DOHH2 (cell line): ENCODE data around the gene TRA2B.
"Not testable (repeated sequence)": the region's sequence is repeated elsewhere in the genome, so short reads cannot be mapped to it uniquely, and the experiment has no call there.

Source experiments
- H3F3A ChIP-seq: fragments of 200-600 bp; sonication (generic), shearing (Covaris generic); 2 replicates; pipeline ENCODE4 v1.6.0; 2016; ENCODE audit warnings: antibody characterized with exemption, mild to moderate bottlenecking; ENCODE audit not compliant: control insufficient read depth, insufficient read depth
- H3K27ac ChIP-seq: fragments of 200-600 bp; sonication (generic); 2 replicates; pipeline ENCODE4 v1.5.1; 2014; ENCODE audit warnings: low read depth, mild to moderate bottlenecking, low read length, moderate library complexity
- H3K27me3 ChIP-seq: fragments of 200-600 bp; sonication (generic); 2 replicates; pipeline ENCODE4 v1.6.1; 2014; ENCODE audit warnings: mild to moderate bottlenecking, low read length, mixed read lengths; ENCODE audit not compliant: control insufficient read depth
- H3K36me3 ChIP-seq: fragments of 200-600 bp; sonication (generic); 2 replicates; pipeline ENCODE4 v1.6.1; 2014; ENCODE audit warnings: mild to moderate bottlenecking, low read length, moderate library complexity, mixed read lengths; ENCODE audit not compliant: control insufficient read depth
- H3K4me1 ChIP-seq: fragments of 200-600 bp; sonication (generic); 2 replicates; pipeline ENCODE4 v1.6.1; 2014; ENCODE audit warnings: mild to moderate bottlenecking, low read length, mixed read lengths; ENCODE audit not compliant: control insufficient read depth
- H3K4me2 ChIP-seq: fragments of 200-600 bp; sonication (generic); 2 replicates; pipeline ENCODE4 v1.6.0; 2014; ENCODE audit warnings: mild to moderate bottlenecking, low read length, moderate library complexity
- H3K4me3 ChIP-seq: fragments of 200-600 bp; sonication (generic); 2 replicates; pipeline ENCODE4 v1.5.1; 2014; ENCODE audit warnings: mild to moderate bottlenecking, low read length, mixed read lengths
- H3K79me2 ChIP-seq: fragments of 200-600 bp; sonication (generic); 2 replicates; pipeline ENCODE4 v1.6.1; 2014; ENCODE audit warnings: mild to moderate bottlenecking, low read length, mixed read lengths; ENCODE audit not compliant: control insufficient read depth
- H3K9me2 ChIP-seq: fragments of 200-600 bp; sonication (generic); replicated peaks from 2 replicates; pipeline ENCODE4 v1.6.1; 2014; ENCODE audit warnings: mild to moderate bottlenecking, low read length, mixed read lengths; ENCODE audit not compliant: control insufficient read depth
- H3K9me3 ChIP-seq: fragments of 200-600 bp; sonication (generic); 2 replicates; pipeline ENCODE4 v1.6.1; 2014; ENCODE audit warnings: antibody characterized with exemption, low read length, mixed read lengths; ENCODE audit not compliant: control insufficient read depth, insufficient read depth
- H4K20me1 ChIP-seq: fragments of 200-600 bp; sonication (generic); 2 replicates; pipeline ENCODE4 v1.6.0; 2014; ENCODE audit warnings: low read depth, mild to moderate bottlenecking, antibody characterized with exemption, low read length, moderate library complexity; ENCODE audit not compliant: control insufficient read depth, insufficient read depth
- EZH2phosphoT487 ChIP-seq: fragments of 200-600 bp; sonication (generic); IDR thresholded peaks from 2 replicates; pipeline ENCODE4 v1.6.1; 2017; ENCODE audit warnings: borderline replicate concordance, mild to moderate bottlenecking, antibody characterized with exemption, low read length, moderate library complexity, mixed read lengths
- TF ChIP-seq, protein P1 (sequence below): fragments of 200-600 bp; sonication (generic); IDR thresholded peaks from one replicate; pipeline ENCODE4 v1.5.1; 2014; ENCODE audit warnings: antibody characterized with exemption, mild to moderate bottlenecking, low read depth, low read length; ENCODE audit not compliant: poor library complexity, severe bottlenecking

TRA2B gene

GRCh38 chr3:185912929-185913901 lies 24.6 kb downstream of the TRA2B start:
- H3F3A ChIP-seq, result peaks cover 75% of the 10 kb centered on the region
- H3K27me3 ChIP-seq, result no peaks in the 10 kb centered on the region
- no peaks in the 10 kb centered on the region for H3K79me2 ChIP-seq
- H4K20me1 ChIP-seq, result peaks cover 23% of the 10 kb centered on the region
- H3K4me3 ChIP-seq, result no peak overlapping the region
- no peak for TF ChIP-seq EZH2phosphoT487
- TF ChIP-seq, protein P1, sequence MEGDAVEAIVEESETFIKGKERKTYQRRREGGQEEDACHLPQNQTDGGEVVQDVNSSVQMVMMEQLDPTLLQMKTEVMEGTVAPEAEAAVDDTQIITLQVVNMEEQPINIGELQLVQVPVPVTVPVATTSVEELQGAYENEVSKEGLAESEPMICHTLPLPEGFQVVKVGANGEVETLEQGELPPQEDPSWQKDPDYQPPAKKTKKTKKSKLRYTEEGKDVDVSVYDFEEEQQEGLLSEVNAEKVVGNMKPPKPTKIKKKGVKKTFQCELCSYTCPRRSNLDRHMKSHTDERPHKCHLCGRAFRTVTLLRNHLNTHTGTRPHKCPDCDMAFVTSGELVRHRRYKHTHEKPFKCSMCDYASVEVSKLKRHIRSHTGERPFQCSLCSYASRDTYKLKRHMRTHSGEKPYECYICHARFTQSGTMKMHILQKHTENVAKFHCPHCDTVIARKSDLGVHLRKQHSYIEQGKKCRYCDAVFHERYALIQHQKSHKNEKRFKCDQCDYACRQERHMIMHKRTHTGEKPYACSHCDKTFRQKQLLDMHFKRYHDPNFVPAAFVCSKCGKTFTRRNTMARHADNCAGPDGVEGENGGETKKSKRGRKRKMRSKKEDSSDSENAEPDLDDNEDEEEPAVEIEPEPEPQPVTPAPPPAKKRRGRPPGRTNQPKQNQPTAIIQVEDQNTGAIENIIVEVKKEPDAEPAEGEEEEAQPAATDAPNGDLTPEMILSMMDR, result no peak
- no peaks in the 10 kb centered on the region for H3K4me1 ChIP-seq
- H3K9me2 ChIP-seq, result no peaks in the 10 kb centered on the region
- no peaks in the 10 kb centered on the region for H3K9me3 ChIP-seq
- no peak overlapping the region for H3K4me2 ChIP-seq
- H3K27ac ChIP-seq, result no peak overlapping the region
- H3K36me3 ChIP-seq, result peaks cover 38% of the 10 kb centered on the region

GRCh38 chr3:185912512-185912911 lies 25.3 kb downstream of the TRA2B start:
- Histone ChIP-seq H4K20me1 (peaks cover 16% of the 10 kb centered on the region; the same call in 1 of the 2 replicates), H3K27me3 (no peaks in the 10 kb centered on the region), H3K4me3 (no peak overlapping the region), H3F3A (peaks cover 68% of the 10 kb centered on the region), H3K36me3 (peaks cover 31% of the 10 kb centered on the region), H3K9me3 (no peaks in the 10 kb centered on the region), H3K27ac (no peak overlapping the region), H3K9me2 (no peaks in the 10 kb centered on the region), H3K79me2 (no peaks in the 10 kb centered on the region), H3K4me2 (no peak overlapping the region), H3K4me1 (no peaks in the 10 kb centered on the region)
- TF ChIP-seq, protein P1, result no peak
- TF ChIP-seq EZH2phosphoT487, result no peak

DNA sequence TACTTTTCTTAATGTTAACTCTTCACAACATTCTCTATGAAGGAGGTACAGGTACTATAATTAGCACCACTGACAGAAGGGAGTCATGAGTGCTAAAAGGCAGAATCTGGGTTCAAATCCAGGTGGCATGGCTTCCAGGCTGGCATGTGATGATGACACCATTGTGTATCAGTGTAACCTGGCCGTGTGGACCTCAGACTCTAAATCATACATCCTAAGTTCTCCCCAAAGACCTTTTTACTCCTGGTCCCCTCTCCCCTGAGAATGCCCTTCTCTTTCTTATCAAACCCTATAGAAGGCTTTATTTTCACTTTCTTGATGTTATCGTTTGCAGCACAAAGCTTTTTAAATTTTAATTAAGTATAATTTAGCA lies 26.8 kb downstream of the TRA2B start:
- not testable (repeated sequence) for H3K4me1 ChIP-seq, H3K27ac ChIP-seq, H3K9me2 ChIP-seq, H3K27me3 ChIP-seq, H3K9me3 ChIP-seq, H4K20me1 ChIP-seq, H3K4me2 ChIP-seq, H3K79me2 ChIP-seq, H3K4me3 ChIP-seq
- peaks cover 16% of the 10 kb centered on the region for H3K36me3 ChIP-seq
- H3F3A ChIP-seq, result peaks cover 53% of the 10 kb centered on the region

DNA sequence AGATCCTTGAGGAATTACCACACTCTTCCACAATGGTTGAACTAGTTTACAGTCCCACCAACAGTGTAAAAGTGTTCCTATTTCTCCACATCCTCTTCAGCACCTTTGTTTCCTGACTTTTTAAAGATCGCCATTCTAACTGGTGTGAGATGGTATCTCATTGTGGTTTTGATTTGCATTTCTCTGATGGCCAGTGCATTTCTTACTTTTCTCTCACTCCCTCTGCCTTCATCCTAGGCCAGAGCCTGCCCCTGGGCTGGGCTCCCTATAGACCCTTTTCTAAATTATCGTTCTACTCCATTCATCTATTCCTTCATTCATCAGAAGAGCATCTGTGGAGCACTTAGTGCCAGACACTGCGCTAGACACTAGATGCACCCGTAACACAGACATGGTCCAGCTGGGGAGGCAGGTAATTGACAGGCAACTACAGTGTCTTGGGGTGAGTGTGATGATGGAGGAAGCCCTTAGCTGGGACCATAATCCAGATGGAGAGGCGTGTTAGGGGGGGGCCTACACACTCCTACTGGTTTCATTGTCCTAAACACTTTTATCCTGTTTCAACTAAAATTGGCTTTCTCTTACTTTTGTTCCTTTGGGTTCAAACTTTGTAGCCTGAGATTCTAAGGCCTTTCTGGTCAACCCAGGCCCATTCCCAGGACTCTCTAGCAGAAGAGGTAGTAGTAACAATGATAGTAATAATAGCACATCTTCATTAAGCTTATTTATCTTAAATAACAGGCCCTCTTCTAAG lies 27.3 kb downstream of the TRA2B start:
- Histone ChIP-seq H3F3A (peaks cover 48% of the 10 kb centered on the region), H3K36me3 (peaks cover 11% of the 10 kb centered on the region)
- H3K9me3 ChIP-seq, H3K27ac ChIP-seq, H3K4me2 ChIP-seq, H4K20me1 ChIP-seq, H3K79me2 ChIP-seq, H3K4me3 ChIP-seq, H3K4me1 ChIP-seq, H3K27me3 ChIP-seq, H3K9me2 ChIP-seq: not testable (repeated sequence)

- H4K20me1 ChIP-seq, H3K9me2 ChIP-seq, H3K9me3 ChIP-seq, H3K4me2 ChIP-seq, H3K27ac ChIP-seq, H3K4me3 ChIP-seq, H3K36me3 ChIP-seq, H3K79me2 ChIP-seq, H3K27me3 ChIP-seq, H3K4me1 ChIP-seq: not testable (repeated sequence)
- peaks cover 42% of the 10 kb centered on the region for H3F3A ChIP-seq
Observed at GRCh38 chr3:185909913-185910312, 27.9 kb downstream of the TRA2B start.
